HG03095 (cell line): ENCODE measurements around the gene NUP37.
"Not testable (repeated sequence)": the region's sequence is repeated elsewhere in the genome, so short reads cannot be mapped to it uniquely, and the experiment has no call there.

ENCODE experiments used
- ATAC-seq: cut with Tn5 transposase; IDR thresholded peaks from one replicate; pipeline ENCODE4 v1.9.1; 2021; ENCODE audit warnings: moderate library complexity; ENCODE audit not compliant: unreplicated experiment

Gene NUP37

DNA sequence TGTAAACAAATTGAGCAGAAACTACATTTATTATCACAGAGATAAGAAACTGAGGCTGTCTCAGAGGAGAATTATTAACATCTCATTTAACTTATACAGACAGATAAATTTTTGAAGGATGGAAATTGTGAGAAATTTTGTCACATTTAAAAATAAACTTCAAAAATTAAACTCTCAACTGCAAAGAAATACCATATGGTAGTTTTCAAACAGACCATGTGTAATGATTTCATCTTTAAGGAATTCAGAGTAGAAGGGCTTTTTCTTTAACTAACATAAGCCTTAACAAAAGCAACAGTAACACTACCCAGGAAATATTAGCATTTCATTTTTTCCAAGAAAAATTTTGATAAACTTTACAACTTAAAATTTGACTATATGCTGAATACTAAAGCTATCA is 26.6 kb downstream of the NUP37 start:
- no peak for ATAC-seq

- ATAC-seq = not testable (repeated sequence)
Observed at GRCh38 chr12:102089228-102089835, 30.6 kb downstream of the NUP37 start.

GRCh38 chr12:102080842-102081241 is 39.1 kb downstream of the NUP37 start:
- ATAC-seq = no peak

- ATAC-seq = not testable (repeated sequence)
Observed at GRCh38 chr12:102072092-102072491, 47.8 kb downstream of the NUP37 start.

- ATAC-seq = no peak
Observed at GRCh38 chr12:102069707-102070106, 50.2 kb downstream of the NUP37 start.

GRCh38 chr12:102067574-102068258 is 52.2 kb downstream of the NUP37 start:
- ATAC-seq = no peak

- ATAC-seq = no peak
Observed at GRCh38 chr12:102064476-102064875, 55.4 kb downstream of the NUP37 start.

DNA sequence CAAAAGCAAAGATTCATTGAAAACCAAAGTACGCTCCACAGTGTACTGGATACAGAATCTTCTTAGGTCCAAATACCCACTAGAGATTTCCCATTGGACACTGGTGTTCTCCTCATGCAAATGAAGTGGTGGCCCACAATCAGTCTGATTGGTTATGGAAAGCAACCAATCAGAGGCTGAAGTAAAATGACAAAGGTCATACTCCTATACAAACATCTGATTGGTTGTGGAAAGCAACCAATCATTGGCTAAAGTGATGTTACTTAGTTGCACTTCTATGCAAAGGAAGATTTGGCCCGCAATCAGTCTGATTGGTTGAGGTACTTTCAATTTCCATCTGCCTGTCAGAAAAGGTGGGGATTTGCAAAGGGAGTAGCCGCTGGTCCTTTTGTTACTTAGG is 56.8 kb downstream of the NUP37 start:
- no peak for ATAC-seq

- no peak for ATAC-seq
Observed at GRCh38 chr12:102062419-102062806, 57.5 kb downstream of the NUP37 start.

GRCh38 chr12:102061560-102062418 is 58.1 kb downstream of the NUP37 start, which contains the start of gene WASHC3:
Gene WASHC3, minus strand, starts transcription at chr12:102061991. Its CDS starts 29 bp downstream, at chr12:102061962.
- peak; percentile 96 for ATAC-seq

- ATAC-seq = peak; percentile 27
Observed at GRCh38 chr12:102061096-102061559, 58.8 kb downstream of the NUP37 start.

DNA sequence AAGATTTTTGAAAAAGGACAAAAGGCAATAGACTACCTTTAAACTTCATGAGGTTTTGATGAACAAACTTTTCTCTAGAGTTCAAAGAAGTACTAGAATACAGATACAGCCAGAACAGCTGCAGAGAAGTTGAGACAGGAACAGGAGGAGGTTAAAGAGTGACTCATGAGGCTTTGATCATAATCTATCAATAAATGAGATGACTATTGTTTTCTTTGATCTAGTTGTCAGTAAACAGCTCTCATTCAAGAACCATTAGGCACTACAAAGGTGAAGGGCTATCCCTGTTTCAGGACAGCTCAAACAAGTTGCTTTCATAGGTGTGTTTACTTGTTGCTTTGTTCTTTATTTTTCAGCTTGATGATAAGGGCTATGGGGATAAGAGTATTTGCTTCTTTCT is 60.6 kb downstream of the NUP37 start:
- ATAC-seq = no peak

- ATAC-seq = no peak
Observed at GRCh38 chr12:102054345-102054744, 65.6 kb downstream of the NUP37 start.

DNA sequence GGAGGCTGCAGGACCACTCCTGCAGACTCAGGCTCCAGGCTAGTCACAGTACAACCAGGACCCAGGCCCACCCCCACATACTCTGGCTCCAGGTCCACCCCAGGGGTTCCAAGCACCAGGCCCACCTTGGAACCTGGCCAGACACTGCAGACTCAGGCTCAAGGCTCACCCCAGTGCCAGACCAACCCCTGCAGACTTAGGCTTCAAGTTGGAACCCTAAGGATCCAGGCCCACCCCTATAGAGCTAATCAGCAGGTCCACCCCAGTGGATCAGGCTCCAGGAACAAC is 66.9 kb downstream of the NUP37 start:
- ATAC-seq = no peak

DNA sequence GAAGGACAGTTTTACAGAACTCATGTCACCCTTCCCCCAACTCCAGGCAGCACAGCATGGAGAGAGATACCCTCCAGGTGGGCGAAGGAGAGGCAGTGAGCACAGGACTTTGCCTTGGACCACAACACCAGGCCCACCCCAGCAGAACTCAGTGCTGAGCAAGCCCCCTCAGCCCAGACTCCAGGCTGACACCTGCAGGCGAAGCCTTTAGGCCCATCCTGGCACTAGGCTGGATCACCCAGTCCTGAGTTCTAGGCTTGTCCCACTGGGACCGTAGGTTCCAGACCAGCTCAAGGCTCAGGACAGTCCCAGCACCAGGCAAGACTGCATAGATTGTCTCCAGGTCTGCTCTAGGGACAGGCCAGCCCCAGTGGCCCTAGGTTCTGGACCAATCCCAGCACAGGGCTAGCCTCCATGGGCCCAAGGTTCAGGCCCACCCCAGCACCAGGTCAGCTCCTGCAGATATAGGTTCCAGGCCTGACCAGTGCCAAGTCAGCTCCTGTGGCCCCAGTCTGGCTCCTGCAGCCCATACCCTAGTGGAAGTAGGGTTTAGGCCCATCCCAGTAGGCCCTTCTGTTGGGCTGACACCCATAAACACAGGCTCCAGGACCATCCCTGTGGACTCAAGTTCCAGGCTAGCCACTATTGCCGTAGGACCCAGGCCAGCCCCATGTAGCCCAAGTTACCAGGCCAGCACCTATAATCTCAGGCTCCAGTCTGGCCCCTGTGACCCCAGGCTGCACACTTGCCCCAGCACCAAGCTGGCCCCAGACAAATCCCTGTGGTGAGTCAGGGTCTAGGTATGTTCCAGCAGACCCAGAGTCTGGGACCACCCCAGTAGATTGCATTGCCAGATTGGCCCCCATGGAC is 67.5 kb downstream of the NUP37 start:
- no peak for ATAC-seq

GRCh38 chr12:102051431-102051965 is 68.4 kb downstream of the NUP37 start:
- no peak for ATAC-seq

DNA sequence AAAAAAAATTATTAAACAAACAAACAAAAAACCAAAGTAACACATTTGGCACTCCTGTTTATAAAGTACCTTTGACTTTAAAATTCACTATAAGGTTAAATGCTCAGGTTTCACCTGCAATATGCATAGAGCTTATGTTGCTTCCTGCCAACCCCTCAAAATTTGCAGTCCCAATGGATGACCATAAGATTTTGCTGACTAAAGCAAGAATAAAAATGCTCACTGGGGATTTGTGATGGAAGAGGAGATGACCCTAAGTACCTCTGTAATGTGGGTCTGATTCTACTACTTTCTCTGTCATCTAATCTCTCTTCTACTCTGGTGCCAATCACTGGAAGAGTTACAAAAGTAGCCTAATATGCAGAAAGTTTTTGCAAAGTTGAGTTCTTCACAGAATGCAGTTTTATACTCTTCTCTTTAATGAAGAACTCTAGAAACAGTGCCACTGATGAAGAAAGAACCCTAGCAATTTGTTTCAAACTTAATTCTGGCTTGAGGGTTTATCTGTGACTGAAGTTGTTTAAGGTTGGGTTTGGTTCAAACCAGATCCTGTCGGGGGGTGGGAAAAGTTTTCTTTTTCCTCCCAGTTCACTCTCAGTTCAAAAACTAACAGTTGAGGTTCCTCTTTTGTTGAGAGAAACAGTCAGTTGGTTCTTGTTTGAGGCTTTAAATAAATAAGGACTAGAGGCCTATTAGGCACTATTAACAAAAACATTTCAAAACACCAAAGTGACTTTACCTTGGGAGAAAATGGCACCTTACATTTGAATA is 69.1 kb downstream of the NUP37 start:
- no peak for ATAC-seq

GRCh38 chr12:102043928-102044327 is 76.0 kb downstream of the NUP37 start:
- peak; percentile 95 for ATAC-seq

GRCh38 chr12:102033991-102034745 is 85.7 kb downstream of the NUP37 start:
- no peak for ATAC-seq
